Measurements from ENCODE around the gene FAM168A.

GRCh38 chr11:73532310-73532709, 65.6 kb downstream of the FAM168A start:
- TF ChIP-seq POLR2A (IDR thresholded peaks at IDR 0.05; ENCODE audit: extremely low read depth, insufficient read length) (no peak), CTCF (IDR thresholded peaks at IDR 0.05; ENCODE audit: low read depth, low read length) (no peak), MYC (IDR thresholded peaks at IDR 0.05; ENCODE audit: low read depth, low read length) (no peak), MAX (IDR thresholded peaks at IDR 0.05; ENCODE audit: low read depth, low read length) (no peak)
